ENCODE measurements around the gene ZNF586.
A peak's percentile ranks its signal among the peaks of the same experiment; 100 is the strongest.
"Not testable (repeated sequence)": the region's sequence is repeated elsewhere in the genome, so short reads cannot be mapped to it uniquely, and the experiment has no call there.

The ZNF586 gene

GRCh38 chr19:57769345-57770131 is at the start of gene ZNF586:
Gene ZNF586 (plus strand): TSS chr19:57769676. CDS start chr19:57769843, 167 bp downstream.
- peak; percentile 78 for DNase-seq

DNA sequence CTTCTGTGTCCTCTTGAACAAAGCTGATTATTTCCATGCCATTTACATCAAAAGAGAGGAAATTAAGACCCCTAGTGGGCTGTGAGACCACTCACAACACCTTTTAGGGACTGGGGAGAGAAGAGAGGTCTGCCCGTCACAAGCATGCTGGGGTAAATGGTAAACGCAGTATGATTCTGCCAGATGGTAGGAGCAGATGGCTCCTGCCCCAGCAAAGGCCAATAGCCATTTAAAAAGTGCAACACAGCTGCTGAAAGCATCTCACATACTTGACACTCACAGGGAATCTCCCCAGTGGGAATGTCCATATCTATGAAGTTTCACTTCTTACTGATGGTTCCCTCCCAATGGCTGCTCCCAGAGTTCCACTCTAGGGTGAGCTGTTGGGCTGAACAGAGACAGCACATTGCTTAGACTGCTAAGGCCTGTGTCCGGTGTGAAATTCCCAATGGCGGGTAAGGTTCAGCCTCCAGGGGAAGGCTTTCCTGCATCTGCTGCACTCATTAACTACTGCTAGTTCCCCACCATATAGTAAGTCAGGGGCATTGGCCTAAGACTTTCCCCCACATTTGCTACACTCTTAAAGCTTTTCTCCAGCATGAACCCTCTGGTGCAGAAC is 49.5 kb upstream of the ZNF586 start:
- no peak for DNase-seq

DNA sequence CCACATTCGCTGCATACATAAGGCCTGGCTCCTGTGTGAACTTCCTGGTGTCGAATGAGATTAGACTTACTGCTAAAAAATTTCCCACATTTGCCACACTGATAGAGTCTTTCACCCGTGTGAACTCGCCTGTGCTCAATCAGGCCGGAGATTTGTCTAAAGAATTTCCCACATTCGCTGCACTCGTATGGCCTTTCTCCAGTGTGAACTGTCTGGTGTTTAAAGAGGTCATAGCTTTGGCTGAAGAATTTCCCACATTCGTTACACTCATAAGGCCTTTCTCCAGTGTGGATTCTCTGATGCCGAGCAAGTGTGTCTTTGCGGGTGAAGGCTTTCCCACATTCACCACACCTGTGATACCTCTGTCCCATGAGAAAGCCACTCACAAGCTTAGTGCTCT is 48.6 kb upstream of the ZNF586 start:
- no peak for DNase-seq

DNA sequence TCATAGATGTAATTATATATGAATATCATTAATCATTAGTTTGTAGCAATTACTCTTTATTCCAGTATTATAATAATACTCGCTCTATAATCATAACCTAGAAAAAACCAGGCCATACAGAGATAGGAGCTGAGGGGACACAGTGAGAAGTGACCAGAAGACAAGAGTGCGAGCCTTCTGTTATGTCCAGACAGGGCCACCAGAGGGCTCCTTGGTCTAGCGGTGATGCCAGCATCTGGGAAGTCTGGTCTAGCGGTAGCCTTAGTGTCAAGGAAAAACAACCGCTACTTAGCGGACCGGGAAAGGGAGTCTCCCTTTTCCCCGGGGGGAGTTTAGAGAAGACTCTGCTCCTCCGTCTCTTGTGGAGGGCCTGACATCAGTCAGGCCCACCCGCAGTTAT is 31.2 kb upstream of the ZNF586 start:
- not testable (repeated sequence) for DNase-seq

- not testable (repeated sequence) for DNase-seq
Observed at GRCh38 chr19:57738770-57739169, 30.7 kb upstream of the ZNF586 start.

- peak; percentile 93 for DNase-seq
Observed at GRCh38 chr19:57746580-57747471, 22.6 kb upstream of the ZNF586 start, which contains the start of gene ZNF776. Gene ZNF776 (plus strand): TSS chr19:57746815. CDS start chr19:57747059, 244 bp downstream.

DNA sequence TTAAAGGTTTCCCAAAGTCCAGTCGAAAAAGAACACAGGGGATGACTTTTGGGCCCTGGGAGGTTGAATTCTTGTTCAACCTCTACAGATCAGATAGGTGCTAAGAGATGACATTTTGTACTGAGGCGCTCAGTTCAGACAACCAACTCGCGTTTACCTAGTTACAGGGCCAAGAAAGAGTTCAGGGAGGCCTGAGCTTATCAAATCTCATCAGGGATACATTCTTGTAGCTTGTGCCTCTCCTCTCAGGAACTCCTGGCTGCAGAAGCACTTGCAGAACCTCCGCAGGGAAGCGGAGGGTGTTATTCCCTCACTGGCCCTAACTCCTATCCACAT is 22.0 kb upstream of the ZNF586 start:
- DNase-seq = no peak

DNA sequence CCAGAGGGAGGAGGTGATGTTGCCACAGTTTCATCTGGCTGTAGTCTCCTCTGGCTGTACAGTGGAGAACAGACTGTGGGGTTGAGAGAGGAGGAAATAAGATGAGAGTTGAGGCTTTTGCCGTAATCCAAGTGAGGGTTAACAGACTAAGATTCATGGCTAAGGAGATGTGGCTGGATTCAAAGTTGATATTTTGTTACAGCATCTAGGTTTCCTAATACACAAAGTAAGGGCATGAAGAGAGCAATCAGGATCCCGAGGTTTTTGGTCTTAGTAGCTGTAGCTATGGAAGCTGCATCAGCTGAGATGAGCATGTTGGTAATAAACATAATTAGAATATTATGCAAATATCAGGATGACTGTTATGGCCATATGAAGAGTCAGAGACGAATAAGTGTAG is 21.4 kb upstream of the ZNF586 start:
- no peak for DNase-seq

DNA sequence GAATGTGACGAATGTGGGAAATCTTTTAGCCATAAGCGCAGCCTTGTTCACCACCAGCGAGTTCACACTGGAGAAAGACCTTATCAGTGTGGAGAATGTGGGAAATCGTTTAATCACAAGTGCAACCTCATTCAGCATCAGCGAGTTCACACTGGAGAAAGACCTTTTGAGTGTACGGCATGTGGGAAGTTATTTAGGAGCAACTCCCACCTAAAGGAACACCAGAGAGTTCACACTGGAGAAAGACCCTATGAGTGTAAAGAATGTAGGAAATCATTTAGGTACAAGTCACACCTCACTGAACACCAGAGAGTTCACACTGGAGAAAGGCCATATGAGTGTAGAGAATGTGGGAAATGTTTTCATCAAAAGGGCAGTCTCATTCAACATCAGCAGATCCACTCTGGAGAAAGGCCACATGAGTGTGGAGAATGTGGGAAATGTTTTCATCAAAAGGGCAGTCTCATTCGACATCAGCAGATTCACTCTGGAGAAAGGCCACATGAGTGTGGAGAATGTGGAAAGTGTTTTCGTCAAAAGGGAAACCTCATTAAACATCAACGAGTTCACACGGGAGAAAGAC is 15.3 kb upstream of the ZNF586 start:
- no peak for DNase-seq

GRCh38 chr19:57755031-57755430 is 14.4 kb upstream of the ZNF586 start:
- no peak for DNase-seq

GRCh38 chr19:57757941-57758340 is 11.5 kb upstream of the ZNF586 start:
- DNase-seq = no peak

- DNase-seq = no peak
Observed at GRCh38 chr19:57759096-57759495, 10.4 kb upstream of the ZNF586 start.

DNA sequence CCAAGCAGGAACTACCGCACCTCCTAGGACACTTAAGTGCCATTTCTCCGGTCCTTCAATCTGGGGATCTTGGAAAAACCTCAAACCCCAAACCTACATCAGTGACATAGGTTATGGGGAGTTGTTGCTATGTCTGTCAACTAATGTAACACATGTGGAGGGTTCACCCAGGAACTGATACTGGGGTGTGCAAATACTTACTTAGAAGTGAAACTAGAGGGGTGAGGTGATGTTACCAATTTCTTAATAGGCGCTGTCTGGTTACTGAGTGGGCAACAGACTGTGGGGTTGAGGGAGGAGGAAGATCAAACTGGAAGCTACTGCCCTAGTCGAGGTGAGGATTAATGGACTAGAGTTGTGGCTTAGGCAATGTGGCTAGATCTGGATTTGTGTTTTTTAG is 1.9 kb downstream of the ZNF586 start:
- no peak for DNase-seq

DNA sequence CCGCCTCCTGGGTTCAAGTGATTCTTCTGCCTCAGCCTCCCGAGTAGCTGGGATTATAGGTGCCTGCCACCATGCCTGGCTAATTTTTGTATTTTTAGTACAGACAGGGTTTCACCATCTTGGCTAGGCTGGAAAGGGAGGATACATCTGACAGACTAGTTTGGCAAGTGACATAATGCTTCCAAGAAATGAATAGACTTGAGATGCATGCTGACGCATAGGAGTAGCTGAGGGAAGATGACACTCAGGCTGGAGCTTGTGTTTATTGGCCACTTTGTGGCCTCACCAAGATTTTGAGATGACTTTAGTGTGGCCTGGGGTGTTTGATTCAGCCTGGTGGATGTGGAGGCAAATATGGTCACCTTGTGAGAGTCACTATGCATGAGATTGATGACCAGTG is 4.0 kb downstream of the ZNF586 start:
- no peak for DNase-seq

- no peak for DNase-seq
Observed at GRCh38 chr19:57776764-57777296, 7.4 kb downstream of the ZNF586 start.

DNA sequence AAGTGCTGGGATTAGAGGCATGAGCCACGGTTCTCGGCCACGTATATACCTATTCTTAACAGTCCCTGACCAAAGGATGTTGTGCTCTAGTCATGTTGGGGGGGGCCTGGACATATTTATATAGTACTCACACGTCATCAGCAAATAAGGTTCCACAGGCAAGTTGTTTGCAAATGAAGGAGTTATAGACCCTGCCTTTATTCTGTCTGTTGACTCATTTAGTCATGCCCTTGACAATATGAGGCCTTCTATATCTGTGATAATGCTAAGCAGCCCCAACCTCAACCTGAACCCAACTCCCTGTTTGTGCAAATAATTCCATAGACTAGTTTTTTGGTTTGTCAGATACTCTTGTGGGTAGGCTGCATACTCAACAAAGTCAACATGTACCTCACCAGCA is 8.9 kb downstream of the ZNF586 start:
- DNase-seq = no peak

GRCh38 chr19:57779220-57779845 is 9.9 kb downstream of the ZNF586 start:
- no peak for DNase-seq

DNA sequence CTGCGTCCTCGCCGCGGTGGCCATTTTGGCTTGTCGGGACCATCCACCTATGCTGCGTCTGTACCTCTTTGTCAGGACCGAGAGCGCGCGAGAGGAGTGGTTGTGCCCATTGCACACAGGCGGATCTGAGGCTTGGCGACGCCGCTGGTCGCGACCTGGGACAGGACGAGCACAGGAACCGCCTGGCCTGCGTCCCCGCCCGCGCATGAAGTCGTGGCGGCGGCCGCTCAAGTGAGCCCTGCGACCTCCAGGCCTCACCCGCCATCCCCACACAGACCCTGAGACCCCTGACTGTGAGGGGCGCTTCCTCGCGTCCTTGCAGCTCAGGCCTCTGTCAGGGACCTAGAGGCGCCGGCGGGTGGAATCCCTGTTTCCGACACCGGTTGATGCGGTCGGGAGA is 16.8 kb downstream of the ZNF586 start:
- DNase-seq = no peak

- no peak for DNase-seq
Observed at GRCh38 chr19:57786906-57787305, 17.4 kb downstream of the ZNF586 start.

- DNase-seq = no peak
Observed at GRCh38 chr19:57788114-57788692, 18.7 kb downstream of the ZNF586 start.

- no peak for DNase-seq
Observed at GRCh38 chr19:57789288-57789687, 19.8 kb downstream of the ZNF586 start.

GRCh38 chr19:57796580-57796979 is 27.1 kb downstream of the ZNF586 start:
- not testable (repeated sequence) for DNase-seq

Measured in NCI-H748 treated with DMSO at 0.1 percent for 48 hours (cell line).